Measurements from ENCODE around the gene ARHGEF7.
"Not testable (repeated sequence)": the region's sequence is repeated elsewhere in the genome, so short reads cannot be mapped to it uniquely, and the experiment has no call there.

The ARHGEF7 gene

GRCh38 chr13:111115061-111115964 lies at the start of gene ARHGEF7:
Gene ARHGEF7 (plus strand): TSS chr13:111115310. CDS start chr13:111115527, 217 bp downstream.
- peak within 1 kb of the TSS; percentile 61 for H3K4me3 ChIP-seq (ENCODE audit: low read length)
- DNase-seq (ENCODE audit: low read depth) = no peak
- TF ChIP-seq CTCF (conservative IDR thresholded peaks at IDR 0.05; ENCODE audit: low read length) = no peak

GRCh38 chr13:111065698-111066097 lies 49.4 kb upstream of the ARHGEF7 start:
- no peak for DNase-seq (ENCODE audit: low read depth)
- H3K4me3 ChIP-seq (ENCODE audit: low read length) = no peak overlapping the region
- TF ChIP-seq CTCF (conservative IDR thresholded peaks at IDR 0.05; ENCODE audit: low read length) = no peak

GRCh38 chr13:111066544-111066943 lies 48.6 kb upstream of the ARHGEF7 start:
- TF ChIP-seq CTCF (conservative IDR thresholded peaks at IDR 0.05; ENCODE audit: low read length) = no peak
- H3K4me3 ChIP-seq (ENCODE audit: low read length) = no peak overlapping the region
- no peak for DNase-seq (ENCODE audit: low read depth)

- H3K4me3 ChIP-seq (ENCODE audit: low read length) = no peak overlapping the region
- no peak for TF ChIP-seq CTCF (conservative IDR thresholded peaks at IDR 0.05; ENCODE audit: low read length)
These were observed 47.1 kb upstream of the ARHGEF7 start for GRCh38 chr13:111068009-111068350.

GRCh38 chr13:111071120-111071519 lies 44.0 kb upstream of the ARHGEF7 start:
- peak; percentile 25; the same call in 1 of the 2 replicates for TF ChIP-seq CTCF (conservative IDR thresholded peaks at IDR 0.05; ENCODE audit: low read length)

More at GRCh38 chr13:111068009-111068350, 47.1 kb upstream of the ARHGEF7 start:
- DNase-seq (ENCODE audit: low read depth) = no peak

GRCh38 chr13:111071526-111071925 lies 43.6 kb upstream of the ARHGEF7 start:
- not testable (repeated sequence) for DNase-seq (ENCODE audit: low read depth); H3K4me3 ChIP-seq (ENCODE audit: low read length)

More at GRCh38 chr13:111071120-111071519, 44.0 kb upstream of the ARHGEF7 start:
- DNase-seq (ENCODE audit: low read depth) = peak; percentile 11
- H3K4me3 ChIP-seq (ENCODE audit: low read length) = not testable (repeated sequence)

- H3K4me3 ChIP-seq (ENCODE audit: low read length) = no peak overlapping the region
- no peak for DNase-seq (ENCODE audit: low read depth)
- TF ChIP-seq CTCF (conservative IDR thresholded peaks at IDR 0.05; ENCODE audit: low read length) = no peak
These were observed 40.3 kb upstream of the ARHGEF7 start for GRCh38 chr13:111074826-111075225.

Data from AG10803 (cell line).